WTC11 (cell line): ENCODE data around the gene TPBGL. TPM values are rescaled to one million over a fixed set of nuclear protein-coding genes. Genes with fewer than 3 reads are reported as not detected.

Experiments used
- ATAC-seq: fragments of 200-7000 bp; cut with Tn5 transposase; 2 replicates; pipeline ENCODE4 v1.10.0; 2021; ENCODE audit warnings: mild to moderate bottlenecking, moderate library complexity
- CTCF ChIA-PET: fragments of 300-600 bp; sonication (Branson Sonifier 250); formaldehyde crosslinking; loops from one replicate; lab custom pipeline; 2021; ENCODE audit warnings: antibody characterized with exemption; lab: Charles Lee
- POLR2A ChIA-PET: fragments of 350-600 bp; sonication (Branson Sonifier 250); formaldehyde crosslinking; loops from one replicate; lab custom pipeline; 2021; ENCODE audit warnings: antibody characterized with exemption; lab: Charles Lee
- DNase-seq: peaks from one replicate; pipeline ENCODE4 v3.0.0; 2021; ENCODE audit warnings: low spot score
- H3K27ac Mint-ChIP-seq: 2 replicates; pipeline ENCODE4 v1.8.0; 2021; ENCODE audit warnings: mixed read lengths
- H3K27me3 Mint-ChIP-seq: 2 replicates; pipeline ENCODE4 v1.8.0; 2021; ENCODE audit warnings: low read depth, mild to moderate bottlenecking, moderate library complexity, mixed read lengths
- H3K36me3 Mint-ChIP-seq: 2 replicates; pipeline ENCODE4 v1.8.0; 2021; ENCODE audit warnings: mixed read lengths
- H3K4me1 Mint-ChIP-seq: 2 replicates; pipeline ENCODE4 v1.8.0; 2022; ENCODE audit warnings: mixed read lengths
- H3K4me3 Mint-ChIP-seq: 2 replicates; pipeline ENCODE4 v1.8.0; 2021; ENCODE audit warnings: mild to moderate bottlenecking, moderate library complexity, mixed read lengths
- H3K9me3 Mint-ChIP-seq: 2 replicates; pipeline ENCODE4 v1.8.0; 2021; ENCODE audit warnings: mixed read lengths
- ATF2 ChIP-seq: sonication (generic); formaldehyde crosslinking; IDR thresholded peaks from 2 replicates; pipeline ENCODE4 v1.8.1; 2022; ENCODE audit warnings: low read depth, missing genetic modification reagents, borderline replicate concordance
- ESRRA ChIP-seq: sonication (generic); formaldehyde crosslinking; IDR thresholded peaks from 2 replicates; pipeline ENCODE4 v1.8.1; 2022; ENCODE audit warnings: mild to moderate bottlenecking, missing genetic modification reagents, borderline replicate concordance
- FOXP1 ChIP-seq: sonication (generic); formaldehyde crosslinking; IDR thresholded peaks from 2 replicates; pipeline ENCODE4 v1.8.0; 2022; ENCODE audit warnings: missing genetic modification reagents, mild to moderate bottlenecking, moderate library complexity, borderline replicate concordance
- FOXP4 ChIP-seq: sonication (generic); formaldehyde crosslinking; IDR thresholded peaks from 2 replicates; pipeline ENCODE4 v1.8.0; 2022; ENCODE audit warnings: mild to moderate bottlenecking, missing genetic modification reagents
- HMGXB4 ChIP-seq: sonication (generic); formaldehyde crosslinking; IDR thresholded peaks from 2 replicates; pipeline ENCODE4 v1.8.1; 2023; ENCODE audit warnings: mild to moderate bottlenecking, moderate library complexity, missing genetic modification reagents
- MXD4 ChIP-seq: fragments of 250-450 bp; sonication (Bioruptor Pico); IDR thresholded peaks from 2 replicates; pipeline ENCODE4 v1.8.0; 2021; ENCODE audit warnings: mild to moderate bottlenecking, moderate library complexity, borderline replicate concordance
- PRDM15 ChIP-seq: sonication (generic); formaldehyde crosslinking; IDR thresholded peaks from 2 replicates; pipeline ENCODE4 v1.8.0; 2022; ENCODE audit warnings: missing genetic modification reagents
- SMAD3 ChIP-seq: sonication (generic); formaldehyde crosslinking; IDR thresholded peaks from 2 replicates; pipeline ENCODE4 v1.8.0; 2022; ENCODE audit warnings: missing genetic modification reagents, mild to moderate bottlenecking, borderline replicate concordance
- SP1 ChIP-seq: sonication (generic); formaldehyde crosslinking; conservative IDR thresholded peaks from 2 replicates; pipeline ENCODE4 v1.8.1; 2022; ENCODE audit warnings: missing genetic modification reagents
- USF2 ChIP-seq: sonication (generic); formaldehyde crosslinking; IDR thresholded peaks from 2 replicates; pipeline ENCODE4 v1.8.1; 2023; ENCODE audit warnings: mild to moderate bottlenecking, missing genetic modification reagents, moderate library complexity
- ZNF138 ChIP-seq: sonication (generic); formaldehyde crosslinking; conservative IDR thresholded peaks from 2 replicates; pipeline ENCODE4 v1.8.1; 2022; ENCODE audit warnings: mild to moderate bottlenecking, moderate library complexity, missing genetic modification reagents
- ZNF263 ChIP-seq: sonication (generic); formaldehyde crosslinking; IDR thresholded peaks from 2 replicates; pipeline ENCODE4 v1.8.1; 2022; ENCODE audit warnings: low read depth, mild to moderate bottlenecking, moderate library complexity, missing genetic modification reagents
- ZNF281 ChIP-seq: sonication (generic); formaldehyde crosslinking; IDR thresholded peaks from 2 replicates; pipeline ENCODE4 v1.8.0; 2023; ENCODE audit warnings: mild to moderate bottlenecking, missing genetic modification reagents
- ZNF416 ChIP-seq: fragments of 250-450 bp; sonication (Bioruptor Pico); IDR thresholded peaks from 2 replicates; pipeline ENCODE4 v1.9.0; 2021; ENCODE audit warnings: mild to moderate bottlenecking, inconsistent platforms
- ZNF532 ChIP-seq: fragments of 250-450 bp; sonication (Bioruptor Pico); IDR thresholded peaks from 2 replicates; pipeline ENCODE4 v1.9.0; 2021; ENCODE audit warnings: mild to moderate bottlenecking, borderline replicate concordance
- total RNA-seq: library from RNA; stranded (reverse); gene quantifications from 3 replicates; pipeline ENCODE4 v1.2.3, GENCODE V29; 2021

Gene TPBGL
- total RNA-seq, 1 experiment from 2014 or later: 0.37 TPM

GRCh38 chr11:75283391-75283931 lies 42.9 kb downstream of the TPBGL start:
- ATAC-seq (no peak; the same call in 1 of the 2 replicates), DNase-seq (no peak)
- ChIA-PET CTCF (interaction anchor here (1.1 to 4.8 kb wide), 2 partner anchors 79 to 102 kb away, joined by 3 to 89 read pairs; no protein-coding TSS in a partner anchor), POLR2A (no interaction called here)
- Mint-ChIP-seq H3K36me3 (peaks cover 23% of the 10 kb centered on the region), H3K4me3 (no peak overlapping the region), H3K27ac (no peak overlapping the region; the same call in 1 of the 2 replicates), H3K9me3 (no peaks in the 10 kb centered on the region), H3K4me1 (peaks cover 20% of the 10 kb centered on the region), H3K27me3 (no peaks in the 10 kb centered on the region)
- TF ChIP-seq ZNF263 (CRISPR knock-in tag) (no peak), USF2 (CRISPR knock-in tag) (no peak), ZNF138 (no peak)

- Mint-ChIP-seq H3K4me3 (no peak overlapping the region), H3K4me1 (peaks cover 16% of the 10 kb centered on the region), H3K36me3 (peaks cover 13% of the 10 kb centered on the region), H3K27me3 (no peaks in the 10 kb centered on the region), H3K9me3 (no peaks in the 10 kb centered on the region), H3K27ac (no peak overlapping the region)
- ATAC-seq (no peak), DNase-seq (no peak)
- POLR2A ChIA-PET: no interaction called here
- CTCF ChIA-PET: no interaction called here
- no peak for TF ChIP-seq FOXP4 (CRISPR knock-in tag)
- no peak for TF ChIP-seq ZNF532 (CRISPR knock-in tag)
- TF ChIP-seq PRDM15 (CRISPR knock-in tag): no peak
- no peak for TF ChIP-seq ZNF281 (CRISPR knock-in tag)
- TF ChIP-seq SP1 (CRISPR knock-in tag): no peak
- no peak for TF ChIP-seq HMGXB4 (CRISPR knock-in tag)
- TF ChIP-seq ZNF138: no peak
- no peak for TF ChIP-seq ZNF416 (CRISPR knock-in tag)
- TF ChIP-seq ATF2 (CRISPR knock-in tag): no peak
- no peak for TF ChIP-seq MXD4 (CRISPR knock-in tag)
- TF ChIP-seq FOXP1 (CRISPR knock-in tag): no peak
- TF ChIP-seq ESRRA (CRISPR knock-in tag): no peak
- no peak for TF ChIP-seq SMAD3
Observed at GRCh38 chr11:75285776-75286360, 45.3 kb downstream of the TPBGL start.
